HG03103 (cell line): ENCODE data around the gene RASGRF2.
A peak's percentile ranks its signal among the peaks of the same experiment; 100 is the strongest.

ENCODE experiments used
- ATAC-seq: cut with Tn5 transposase; IDR thresholded peaks from one replicate; pipeline ENCODE4 v1.9.1; 2021; ENCODE audit warnings: low read depth; ENCODE audit not compliant: unreplicated experiment

The RASGRF2 gene

DNA sequence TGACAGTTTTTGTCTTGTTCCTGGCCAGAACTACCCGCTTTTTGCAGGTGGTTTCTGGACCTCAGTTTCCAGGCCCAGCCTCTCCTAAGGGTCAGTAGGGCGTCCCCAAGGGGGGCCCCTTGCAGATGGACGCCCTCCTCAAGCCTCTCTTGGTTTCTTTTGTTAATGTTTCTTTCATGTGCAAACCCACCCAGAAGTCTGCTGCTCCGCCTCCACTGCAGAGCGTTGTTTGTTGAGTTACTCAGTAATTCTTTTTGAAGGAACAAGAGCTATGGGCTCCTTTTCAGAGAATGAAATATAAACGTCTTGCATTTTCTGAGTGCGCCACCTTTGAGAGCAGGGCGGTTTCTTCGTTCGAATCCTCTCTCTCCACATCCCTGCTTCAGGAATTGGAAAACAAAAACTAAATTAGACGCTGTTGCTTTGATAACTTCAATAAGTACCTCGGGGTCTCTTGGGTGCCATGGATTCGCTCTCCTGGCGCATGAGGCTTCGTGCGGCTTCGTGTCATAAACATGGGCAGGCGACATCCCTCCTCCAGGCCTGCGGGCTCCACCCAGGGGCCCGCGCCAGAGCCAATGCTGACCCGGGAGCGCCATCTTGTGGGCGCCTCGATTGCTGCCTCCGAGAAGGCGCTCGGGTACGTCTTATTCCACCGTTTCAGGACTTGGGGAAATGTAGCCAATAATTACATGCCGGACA lies 234.6 kb downstream of the RASGRF2 start:
- ATAC-seq = peak; percentile 91

- ATAC-seq = no peak
These were observed 235.3 kb downstream of the RASGRF2 start for GRCh38 chr5:81195335-81195929.

DNA sequence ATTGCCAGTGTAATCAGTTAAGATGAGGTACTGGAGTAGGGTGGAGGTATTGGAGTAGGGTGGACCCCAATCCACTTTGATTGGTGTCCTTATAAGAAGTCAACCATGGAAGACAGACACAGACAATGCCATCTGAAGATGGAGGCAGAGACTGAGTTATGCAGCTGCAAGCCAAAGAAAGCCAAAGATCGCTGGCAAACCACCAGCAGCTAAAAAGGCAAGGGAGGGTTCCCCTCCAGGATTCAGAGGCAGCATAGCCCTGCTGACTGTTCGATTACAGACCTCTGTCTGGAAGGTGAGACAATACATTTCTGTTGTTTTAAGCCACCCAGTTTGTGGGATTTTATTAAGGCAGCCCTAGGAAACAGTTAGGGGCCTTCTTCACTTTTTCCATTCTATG lies 242.5 kb downstream of the RASGRF2 start:
- no peak for ATAC-seq

DNA sequence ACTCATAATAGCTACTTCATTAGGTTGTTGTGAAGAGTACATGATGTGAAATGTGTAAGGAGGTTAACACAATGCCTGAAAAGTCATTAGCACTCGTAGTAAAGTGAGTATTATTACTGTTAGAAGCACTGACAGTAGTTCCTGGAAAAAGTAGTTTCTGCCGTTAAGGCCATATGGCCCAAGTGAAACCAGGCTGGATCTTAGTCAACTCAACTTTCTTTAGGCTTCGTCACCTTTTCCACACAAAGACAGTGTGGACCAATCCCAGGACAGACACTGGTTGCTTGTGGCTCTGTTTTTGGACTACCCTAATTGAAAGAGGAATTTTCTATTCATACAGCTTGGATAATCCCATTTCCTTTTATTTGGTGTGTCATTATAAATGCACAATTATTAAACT lies 243.6 kb downstream of the RASGRF2 start:
- ATAC-seq = no peak

DNA sequence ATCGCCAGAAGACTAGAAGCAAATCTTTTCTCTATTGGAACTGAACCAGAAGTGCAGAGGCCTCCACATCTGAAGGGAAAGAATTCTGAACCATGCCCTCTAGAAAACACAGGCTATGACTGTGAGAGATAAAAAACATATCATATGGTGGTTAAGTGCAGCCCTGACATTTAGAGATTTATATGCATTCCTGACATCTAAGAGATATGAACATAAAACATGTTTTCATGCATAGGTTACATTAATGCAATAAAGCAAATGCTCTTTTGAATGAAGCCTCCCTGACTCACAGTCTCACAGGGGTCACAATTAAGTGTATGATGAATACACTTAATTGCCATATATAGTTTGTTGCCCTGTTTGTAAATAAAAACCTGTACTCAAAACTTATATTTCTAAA lies 244.0 kb downstream of the RASGRF2 start:
- ATAC-seq = no peak

DNA sequence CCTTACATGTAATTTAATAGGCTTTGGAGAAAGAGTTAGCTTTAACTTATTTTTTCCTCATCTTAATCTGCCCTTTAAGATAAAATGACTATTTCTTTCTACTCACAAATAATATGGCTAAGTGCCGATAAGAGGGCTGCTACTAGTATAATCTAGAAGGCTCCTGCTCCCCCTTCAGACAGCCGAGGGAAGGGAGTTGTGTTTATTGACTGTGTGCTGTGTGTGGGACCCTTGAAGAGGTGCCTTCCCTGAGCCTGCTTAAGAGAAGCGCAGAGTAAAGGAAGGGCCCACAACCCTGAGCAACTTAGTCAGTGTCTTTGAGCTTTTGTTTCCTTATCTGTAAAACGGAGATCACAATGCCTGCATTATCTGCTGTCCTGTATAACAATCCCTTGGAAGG lies 244.9 kb downstream of the RASGRF2 start:
- ATAC-seq = no peak

DNA sequence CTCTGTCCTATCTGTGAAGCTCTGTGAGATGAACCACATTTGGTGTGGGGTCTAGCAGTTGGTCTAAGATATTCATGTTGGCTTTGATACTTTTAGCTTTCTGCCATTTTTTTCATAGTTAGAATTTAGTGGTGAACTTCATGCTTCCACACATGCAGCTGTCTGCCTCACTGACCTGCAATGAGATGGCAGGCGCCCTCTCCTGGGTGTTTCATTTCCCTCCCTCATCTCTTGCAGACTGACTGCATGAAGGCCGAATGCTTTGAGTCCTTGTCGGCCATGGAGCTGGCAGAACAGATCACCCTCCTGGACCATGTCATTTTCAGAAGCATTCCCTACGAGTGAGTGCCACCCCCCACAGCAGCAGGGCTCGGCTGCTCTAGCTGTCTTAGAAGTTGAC lies 246.8 kb downstream of the RASGRF2 start:
- ATAC-seq = no peak

GRCh38 chr5:81208904-81209303 lies 248.7 kb downstream of the RASGRF2 start:
- ATAC-seq = no peak

GRCh38 chr5:81209386-81209785 lies 249.2 kb downstream of the RASGRF2 start:
- no peak for ATAC-seq

DNA sequence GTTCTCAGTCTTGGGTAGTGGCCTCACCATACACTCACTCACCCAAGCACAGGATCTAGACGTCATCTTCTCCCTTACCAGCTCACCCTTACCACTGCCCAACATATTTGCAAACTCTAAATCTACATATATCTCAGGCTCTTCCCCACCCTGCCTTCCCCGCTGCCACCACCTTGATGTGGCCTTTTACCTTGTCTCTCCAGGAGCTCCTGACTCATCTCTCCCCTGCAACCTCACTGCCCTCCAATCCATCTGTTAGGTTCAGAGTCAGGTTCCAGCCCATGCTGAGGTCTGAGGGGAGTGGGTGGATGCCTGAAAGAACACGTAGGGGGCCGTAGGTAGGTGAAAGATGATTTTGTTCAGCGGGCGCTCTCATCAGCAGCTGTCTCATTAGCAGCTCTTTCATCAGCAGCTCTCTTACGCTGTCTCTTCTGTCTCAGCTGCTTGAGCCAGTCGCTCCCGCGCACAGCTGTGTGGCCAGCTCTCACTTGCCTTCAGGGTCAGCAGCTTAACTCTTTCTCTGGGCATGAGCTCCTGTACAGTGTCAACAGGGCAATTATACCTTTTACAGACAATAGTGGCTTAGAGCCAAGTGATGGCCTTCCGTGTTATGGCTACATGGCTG lies 249.8 kb downstream of the RASGRF2 start:
- ATAC-seq = no peak

GRCh38 chr5:81212211-81212751 lies 252.1 kb downstream of the RASGRF2 start:
- peak; percentile 44 for ATAC-seq

- ATAC-seq = no peak
These were observed 252.9 kb downstream of the RASGRF2 start for GRCh38 chr5:81213070-81213469.

DNA sequence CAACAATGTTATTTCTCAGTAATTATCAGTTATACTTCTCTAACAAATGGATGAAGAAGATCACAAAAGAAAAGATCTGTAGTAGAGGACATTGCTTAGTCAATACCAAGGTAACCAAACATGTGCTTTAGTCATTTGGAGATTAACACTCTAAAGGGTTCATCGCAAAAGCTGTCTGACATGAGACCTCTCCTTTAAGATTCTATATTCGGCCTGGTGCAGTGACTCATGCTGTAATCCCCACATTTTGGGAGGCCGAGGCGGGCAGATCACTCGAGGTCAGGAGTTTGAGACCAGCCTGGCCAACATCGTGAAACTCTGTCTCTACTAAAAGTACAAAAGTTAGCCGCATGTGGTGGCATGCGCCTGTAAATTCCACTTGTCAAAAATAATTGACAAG lies 254.7 kb downstream of the RASGRF2 start:
- no peak for ATAC-seq

DNA sequence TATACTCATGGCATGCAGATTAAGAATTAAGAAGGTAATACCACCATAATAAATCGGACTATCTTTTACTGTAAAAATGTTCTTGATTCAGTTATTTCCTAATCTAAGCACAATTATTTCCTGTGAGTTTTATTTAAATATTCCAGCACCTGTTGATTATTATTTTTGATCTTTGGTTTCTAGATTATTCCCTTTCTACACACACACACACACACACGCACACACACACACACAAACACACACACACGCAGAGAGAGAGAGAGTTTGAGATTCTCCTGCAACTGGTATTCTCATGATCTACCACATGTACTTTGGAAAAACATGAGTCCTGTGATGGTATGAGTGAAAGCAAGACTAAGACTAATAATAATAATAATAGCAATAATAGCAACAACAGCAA lies 256.0 kb downstream of the RASGRF2 start:
- ATAC-seq = no peak

DNA sequence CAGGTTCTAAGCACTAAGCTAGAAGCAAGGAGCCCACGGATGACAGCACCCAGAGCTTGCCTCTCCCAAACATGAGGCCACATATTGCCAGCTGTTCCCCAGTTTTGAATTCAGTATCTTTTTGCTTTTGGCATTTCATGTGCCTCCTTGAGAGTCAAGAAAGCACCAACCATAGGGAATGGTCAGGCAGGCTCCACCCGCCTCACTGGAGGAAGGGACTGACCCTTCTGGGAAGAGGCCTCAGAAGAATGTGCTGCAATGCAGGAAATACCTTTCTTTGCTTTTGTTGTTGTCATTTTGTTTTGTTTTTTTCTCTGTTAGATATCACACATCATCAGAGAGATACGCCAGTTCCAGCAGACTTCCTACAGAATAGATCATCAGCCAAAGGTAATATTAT lies 259.2 kb downstream of the RASGRF2 start:
- ATAC-seq = no peak

GRCh38 chr5:81222285-81222684 lies 262.1 kb downstream of the RASGRF2 start:
- ATAC-seq = no peak

GRCh38 chr5:81225463-81225862 lies 265.3 kb downstream of the RASGRF2 start:
- ATAC-seq = no peak

DNA sequence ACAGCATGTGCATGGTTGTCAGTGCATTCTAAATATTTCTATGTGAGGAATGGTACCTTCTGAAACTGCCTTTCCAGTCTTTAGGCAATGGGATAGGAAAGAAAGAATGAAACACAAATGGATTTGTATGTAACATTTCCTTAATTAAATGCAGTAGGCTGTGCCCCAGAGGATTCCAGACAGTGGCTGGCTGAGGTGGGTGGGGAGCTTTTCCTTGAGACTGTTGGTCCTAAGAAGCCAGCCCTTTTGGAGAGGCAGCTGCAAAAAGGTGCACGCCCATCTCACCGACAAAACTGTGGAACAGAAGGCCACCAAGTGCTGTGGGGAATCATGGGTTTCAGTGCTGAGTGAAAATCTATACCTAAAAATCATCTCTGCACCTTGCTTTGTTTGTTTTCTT lies 266.1 kb downstream of the RASGRF2 start:
- ATAC-seq = no peak

DNA sequence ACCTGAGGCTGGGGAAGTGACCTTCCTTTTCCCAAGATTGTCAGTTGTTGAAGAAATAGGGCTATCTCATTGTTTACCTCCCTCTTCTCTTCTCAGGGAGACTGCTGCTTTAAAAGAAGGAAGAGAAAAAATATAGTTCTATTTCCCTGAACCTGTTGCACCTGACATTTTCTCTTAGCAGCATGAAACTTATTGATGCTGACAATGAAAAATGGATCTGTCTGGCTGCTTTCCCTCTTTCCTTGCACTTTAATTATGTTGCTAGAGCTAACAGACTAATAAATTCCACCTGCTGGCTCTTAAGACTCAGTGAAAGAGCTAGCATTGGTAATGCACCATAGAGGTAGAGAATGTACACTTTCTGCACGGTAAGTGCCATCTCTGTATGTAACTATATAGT lies 266.8 kb downstream of the RASGRF2 start:
- no peak for ATAC-seq

DNA sequence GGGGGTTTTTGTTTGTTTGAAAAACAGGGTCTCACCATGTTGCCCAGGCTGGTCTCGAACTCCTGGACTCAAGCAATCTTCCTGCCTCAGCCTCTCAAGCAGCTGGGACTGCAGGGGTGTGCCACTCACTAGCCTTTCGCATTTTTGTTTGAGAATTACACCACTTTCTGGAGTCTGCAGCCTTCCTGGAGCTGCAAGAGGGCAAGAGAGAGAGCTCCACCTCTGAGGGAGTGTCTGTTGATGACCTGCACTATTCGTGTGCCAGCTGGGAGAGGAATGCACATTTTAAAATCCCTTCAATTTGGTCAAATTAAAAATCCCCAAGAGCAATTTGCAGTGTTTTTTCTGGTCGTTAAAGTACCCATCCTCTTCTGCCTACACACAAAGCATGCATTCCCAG lies 267.9 kb downstream of the RASGRF2 start:
- no peak for ATAC-seq

DNA sequence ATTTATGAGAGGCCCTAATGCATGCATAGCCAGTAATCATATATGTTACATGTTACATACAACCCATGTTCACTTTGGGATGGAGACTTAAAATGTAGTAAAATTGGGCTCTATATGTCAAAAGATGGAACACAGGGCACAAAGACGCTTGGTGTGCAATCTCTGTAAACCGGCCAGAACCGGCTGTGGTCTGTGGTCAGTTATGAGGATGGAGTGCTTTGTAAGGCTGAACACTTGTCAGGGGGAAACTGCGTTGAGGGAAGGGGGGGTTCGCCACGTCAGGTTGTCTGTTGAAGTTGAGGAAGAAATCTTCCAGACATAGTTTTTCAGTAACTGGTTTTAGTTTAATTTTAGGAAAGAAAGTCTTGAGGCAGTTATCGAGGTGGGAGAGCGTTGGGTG lies 270.3 kb downstream of the RASGRF2 start:
- ATAC-seq = no peak
